ENCODE measurements around the gene VAMP8.
"Not testable (repeated sequence)": the region's sequence is repeated elsewhere in the genome, so short reads cannot be mapped to it uniquely, and the experiment has no call there.

The VAMP8 gene

GRCh38 chr2:85583667-85584353 lies 6.4 kb downstream of the VAMP8 start:
- DNase-seq, result no peak

- DNase-seq, result no peak
Measured at GRCh38 chr2:85584354-85584856, 7.0 kb downstream of the VAMP8 start, which contains the start of gene VAMP5. VAMP5 (plus strand) TSS chr2:85584431; CDS start chr2:85584491, 60 bp downstream.

- no peak for DNase-seq
Measured at GRCh38 chr2:85584857-85585780, 7.7 kb downstream of the VAMP8 start.

GRCh38 chr2:85585781-85586105 lies 8.4 kb downstream of the VAMP8 start:
- no peak for DNase-seq

GRCh38 chr2:85588236-85588635 lies 10.8 kb downstream of the VAMP8 start:
- no peak for DNase-seq

- DNase-seq, result no peak
Measured at GRCh38 chr2:85588645-85589044, 11.3 kb downstream of the VAMP8 start.

- no peak for DNase-seq
Measured at GRCh38 chr2:85589181-85589580, 11.8 kb downstream of the VAMP8 start.

GRCh38 chr2:85589982-85590791 lies 12.8 kb downstream of the VAMP8 start:
- no peak for DNase-seq

GRCh38 chr2:85590950-85591349 lies 13.6 kb downstream of the VAMP8 start:
- DNase-seq, result no peak

GRCh38 chr2:85591563-85591962 lies 14.2 kb downstream of the VAMP8 start:
- no peak for DNase-seq

GRCh38 chr2:85592299-85592698 lies 14.9 kb downstream of the VAMP8 start:
- not testable (repeated sequence) for DNase-seq

- no peak for DNase-seq
Measured at GRCh38 chr2:85593023-85593422, 15.6 kb downstream of the VAMP8 start.

GRCh38 chr2:85594715-85595300 lies 17.4 kb downstream of the VAMP8 start:
- no peak for DNase-seq

- peak; percentile 94 for DNase-seq
Measured at GRCh38 chr2:85595301-85596025, 18.1 kb downstream of the VAMP8 start, which contains the start of gene RNF181. RNF181 (plus strand) TSS chr2:85595745; CDS start chr2:85595764, 19 bp downstream.

GRCh38 chr2:85596026-85596333 lies 18.6 kb downstream of the VAMP8 start:
- no peak for DNase-seq

GRCh38 chr2:85596486-85597143 lies 19.2 kb downstream of the VAMP8 start:
- no peak for DNase-seq

- no peak for DNase-seq
Measured at GRCh38 chr2:85597241-85597640, 19.9 kb downstream of the VAMP8 start.

GRCh38 chr2:85598594-85599340 lies 21.4 kb downstream of the VAMP8 start:
- no peak for DNase-seq

- DNase-seq, result no peak
Measured at GRCh38 chr2:85599468-85600234, 22.3 kb downstream of the VAMP8 start.

GRCh38 chr2:85600235-85600575 lies 22.8 kb downstream of the VAMP8 start:
- DNase-seq, result no peak
